ENCODE data around the gene CSNK1A1.
"Not testable (repeated sequence)": the region's sequence is repeated elsewhere in the genome, so short reads cannot be mapped to it uniquely, and the experiment has no call there.

CSNK1A1 gene

GRCh38 chr5:149464796-149465489 is 86.3 kb downstream of the CSNK1A1 start:
- H3K27ac ChIP-seq = no peak overlapping the region

GRCh38 chr5:149461907-149462306 is 89.3 kb downstream of the CSNK1A1 start:
- not testable (repeated sequence) for H3K27ac ChIP-seq

More at GRCh38 chr5:149464796-149465489, 86.3 kb downstream of the CSNK1A1 start:
- no peak for TF ChIP-seq ZFX (IDR thresholded peaks at IDR 0.05; ENCODE audit: borderline replicate concordance)
- TF ChIP-seq CTCF (IDR thresholded peaks at IDR 0.05) = no peak

- H3K27ac ChIP-seq = no peak overlapping the region
- no peak for TF ChIP-seq ZFX (IDR thresholded peaks at IDR 0.05; ENCODE audit: borderline replicate concordance)
- TF ChIP-seq CTCF (IDR thresholded peaks at IDR 0.05) = no peak
Measured at GRCh38 chr5:149459891-149460290, 91.3 kb downstream of the CSNK1A1 start.

GRCh38 chr5:149457393-149457763 is 93.9 kb downstream of the CSNK1A1 start:
- H3K27ac ChIP-seq = no peak overlapping the region

GRCh38 chr5:149456597-149457392 is 94.4 kb downstream of the CSNK1A1 start:
- no peak for TF ChIP-seq ZFX (IDR thresholded peaks at IDR 0.05; ENCODE audit: borderline replicate concordance)
- no peak for TF ChIP-seq CTCF (IDR thresholded peaks at IDR 0.05)

More at GRCh38 chr5:149457393-149457763, 93.9 kb downstream of the CSNK1A1 start:
- TF ChIP-seq ZFX (IDR thresholded peaks at IDR 0.05; ENCODE audit: borderline replicate concordance) (no peak), CTCF (IDR thresholded peaks at IDR 0.05) (no peak)

GRCh38 chr5:149455889-149456409 is 95.3 kb downstream of the CSNK1A1 start:
- H3K27ac ChIP-seq = no peak overlapping the region
- no peak for TF ChIP-seq ZFX (IDR thresholded peaks at IDR 0.05; ENCODE audit: borderline replicate concordance)
- TF ChIP-seq CTCF (IDR thresholded peaks at IDR 0.05) = no peak

More at GRCh38 chr5:149456597-149457392, 94.4 kb downstream of the CSNK1A1 start:
- no peak overlapping the region for H3K27ac ChIP-seq

- TF ChIP-seq CTCF (IDR thresholded peaks at IDR 0.05) (no peak), ZFX (IDR thresholded peaks at IDR 0.05; ENCODE audit: borderline replicate concordance) (no peak)
- H3K27ac ChIP-seq = peak overlapping the region; percentile 45
Measured at GRCh38 chr5:149453618-149454415, 97.4 kb downstream of the CSNK1A1 start.

All from 22Rv1 (cell line).